PC-3 (cell line): ENCODE results near the gene GTSF1L.

Source experiments
- EZH2 ChIP-seq: fragments of 300-600 bp; sonication (generic); IDR thresholded peaks from one replicate; pipeline ENCODE4 v1.6.1; 2017; ENCODE audit warnings: antibody characterized with exemption, mild to moderate bottlenecking, low read length; ENCODE audit not compliant: unreplicated experiment
- EZH2phosphoT487 ChIP-seq: fragments of 300-600 bp; sonication (generic); IDR thresholded peaks from 2 replicates; pipeline ENCODE4 v1.6.1; 2018; ENCODE audit warnings: mild to moderate bottlenecking, antibody characterized with exemption, low read length, borderline replicate concordance
- TF ChIP-seq, protein P1 (sequence below): fragments of 300-600 bp; sonication (generic); conservative IDR thresholded peaks from 2 replicates; pipeline ENCODE4 v1.5.1; 2017; ENCODE audit warnings: antibody characterized with exemption, low read depth, mild to moderate bottlenecking, low read length

DNA sequence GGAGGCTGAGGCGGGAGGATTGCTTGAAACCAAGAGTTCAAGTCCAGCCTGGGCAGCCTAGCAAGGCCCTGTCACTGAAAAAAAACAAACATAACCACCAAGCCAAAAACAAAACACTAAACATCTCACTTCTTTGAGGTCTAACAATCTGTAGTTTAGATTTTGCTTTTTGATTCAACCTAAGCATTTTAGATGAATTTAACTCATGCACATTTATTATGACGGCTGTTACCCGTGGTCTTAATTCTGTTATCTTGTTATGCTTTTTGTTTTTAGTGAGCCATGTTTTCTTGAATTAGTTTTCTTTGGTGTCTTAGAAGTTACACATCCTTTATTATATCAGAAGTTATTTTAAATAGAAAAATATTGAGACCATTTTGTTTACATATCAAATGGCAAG lies 13.8 kb upstream of the GTSF1L start:
- TF ChIP-seq EZH2 (no peak), EZH2phosphoT487 (no peak)
- TF ChIP-seq, protein P1, sequence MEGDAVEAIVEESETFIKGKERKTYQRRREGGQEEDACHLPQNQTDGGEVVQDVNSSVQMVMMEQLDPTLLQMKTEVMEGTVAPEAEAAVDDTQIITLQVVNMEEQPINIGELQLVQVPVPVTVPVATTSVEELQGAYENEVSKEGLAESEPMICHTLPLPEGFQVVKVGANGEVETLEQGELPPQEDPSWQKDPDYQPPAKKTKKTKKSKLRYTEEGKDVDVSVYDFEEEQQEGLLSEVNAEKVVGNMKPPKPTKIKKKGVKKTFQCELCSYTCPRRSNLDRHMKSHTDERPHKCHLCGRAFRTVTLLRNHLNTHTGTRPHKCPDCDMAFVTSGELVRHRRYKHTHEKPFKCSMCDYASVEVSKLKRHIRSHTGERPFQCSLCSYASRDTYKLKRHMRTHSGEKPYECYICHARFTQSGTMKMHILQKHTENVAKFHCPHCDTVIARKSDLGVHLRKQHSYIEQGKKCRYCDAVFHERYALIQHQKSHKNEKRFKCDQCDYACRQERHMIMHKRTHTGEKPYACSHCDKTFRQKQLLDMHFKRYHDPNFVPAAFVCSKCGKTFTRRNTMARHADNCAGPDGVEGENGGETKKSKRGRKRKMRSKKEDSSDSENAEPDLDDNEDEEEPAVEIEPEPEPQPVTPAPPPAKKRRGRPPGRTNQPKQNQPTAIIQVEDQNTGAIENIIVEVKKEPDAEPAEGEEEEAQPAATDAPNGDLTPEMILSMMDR: no peak
